Endothelial cell of umbilical vein (primary cell): ENCODE results near the gene ZMAT5. TPM values are rescaled to one million over a fixed set of nuclear protein-coding genes. Genes with fewer than 3 reads are reported as not detected.
A peak's percentile ranks its signal among the peaks of the same experiment; 100 is the strongest.

Experiments
- BruUV-seq: library from RNA; stranded (reverse); fragments of 400-500 nt; replicated peaks from 2 replicates; lab custom pipeline; 2021; lab: Mats Ljungman, UMichigan
- CTCF ChIA-PET: fragments of 300-600, 350-600 bp; sonication (Branson Sonifier 250); formaldehyde crosslinking; loops from one replicate; lab custom pipeline; 2021; ENCODE audit warnings: antibody characterized with exemption, inconsistent platforms; lab: Charles Lee
- POLR2A ChIA-PET: fragments of 300-600, 350-600 bp; sonication (Branson Sonifier 250); formaldehyde crosslinking; loops from one replicate; lab custom pipeline; 2021; ENCODE audit warnings: antibody characterized with exemption, inconsistent platforms; lab: Charles Lee
- DNase-seq: peaks from one replicate; pipeline ENCODE4 v3.0.0-alpha.2; 2011; ENCODE audit warnings: low read depth, low spot score
- FAIRE-seq: peaks from 2 replicates; lab custom pipeline; 2011; peaks lifted over from hg19 to GRCh38; lab: Jason Lieb, UNC
- H2AFZ ChIP-seq: 2 replicates; pipeline ENCODE4 v1.6.0; 2012; ENCODE audit warnings: low read depth, low read length, control low read depth, inconsistent platforms
- H3K27ac ChIP-seq: 2 replicates; pipeline ENCODE4 v1.5.1; 2011; ENCODE audit warnings: low read depth, mild to moderate bottlenecking, control low read depth, low read length, moderate library complexity; ENCODE audit not compliant: insufficient read depth
- H3K27me3 ChIP-seq, 2 experiments: 2 replicates each; pipeline versions ENCODE4 v1.6.0 to v1.6.1; 2011; ENCODE audit warnings: low read length in 2 of 2, mixed read lengths in 1 of 2; ENCODE audit not compliant: control insufficient read depth in 2 of 2, insufficient read depth in 2 of 2
- H3K36me3 ChIP-seq, 2 experiments: 2 replicates in 1 of 2; 3 replicates in 1 of 2; pipeline ENCODE4 v1.5.1; 2011; ENCODE audit warnings: low read length in 2 of 2, mild to moderate bottlenecking in 1 of 2, moderate library complexity in 1 of 2; ENCODE audit not compliant: control insufficient read depth in 2 of 2, insufficient read depth in 2 of 2; ENCODE audit errors: extremely low read depth in 1 of 2
- H3K4me1 ChIP-seq: 3 replicates; pipeline ENCODE4 v1.5.1; 2011; ENCODE audit warnings: mild to moderate bottlenecking, low read length; ENCODE audit not compliant: control insufficient read depth, insufficient read depth; ENCODE audit errors: extremely low read depth
- H3K4me2 ChIP-seq: 2 replicates; pipeline ENCODE4 v1.6.1; 2011; ENCODE audit warnings: low read length, control low read depth, mixed read lengths; ENCODE audit not compliant: insufficient read depth
- H3K4me3 ChIP-seq, 3 experiments: fragments of 200-600 bp in 1 of 3; sonication (generic), shearing (Covaris generic) in 1 of 3; replicated peaks in 1 of 3; 2 replicates each; pipeline ENCODE4 v1.5.1; 2011 to 2016; ENCODE audit warnings: control low read depth in 3 of 3, low read length in 3 of 3, mild to moderate bottlenecking in 2 of 3, inconsistent platforms in 1 of 3, low read depth in 1 of 3, moderate library complexity in 1 of 3; ENCODE audit not compliant: insufficient read depth in 1 of 3
- H3K79me2 ChIP-seq: 2 replicates; pipeline ENCODE4 v1.6.0; 2012; ENCODE audit warnings: low read length, inconsistent platforms; ENCODE audit not compliant: control insufficient read depth, insufficient read depth
- H3K9ac ChIP-seq: replicated peaks from 2 replicates; pipeline ENCODE3; 2011; ENCODE audit warnings: low read length, control low read depth; ENCODE audit not compliant: insufficient read depth; ENCODE audit errors: extremely low read depth
- H3K9me1 ChIP-seq: replicated peaks from 3 replicates; pipeline ENCODE4 v1.6.0; 2011; ENCODE audit warnings: mild to moderate bottlenecking, low read length; ENCODE audit not compliant: control insufficient read depth, insufficient read depth; ENCODE audit errors: extremely low read depth
- H3K9me3 ChIP-seq: replicated peaks from 2 replicates; pipeline ENCODE4 v1.5.1; 2012; ENCODE audit warnings: low read length, inconsistent platforms; ENCODE audit not compliant: control insufficient read depth, insufficient read depth
- H4K20me1 ChIP-seq: replicated peaks from 2 replicates; pipeline ENCODE3; 2011; ENCODE audit warnings: mild to moderate bottlenecking, low read length; ENCODE audit not compliant: control insufficient read depth, insufficient read depth; ENCODE audit errors: extremely low read depth
- CTCF ChIP-seq, 2 donors: IDR thresholded peaks; 1 replicate in 1 of 2; 2 replicates in 1 of 2; pipeline ENCODE4 v1.5.1; 2011; ENCODE audit warnings: low read length in 2 of 2, mild to moderate bottlenecking in 2 of 2, moderate library complexity in 2 of 2, control low read depth in 1 of 2, inconsistent platforms in 1 of 2, low read depth in 1 of 2; ENCODE audit not compliant: insufficient read depth in 1 of 2; ENCODE audit errors: extremely low read depth in 1 of 2
- EZH2 ChIP-seq: IDR thresholded peaks from 2 replicates; pipeline ENCODE4 v1.6.1; 2012; ENCODE audit warnings: borderline replicate concordance, low read depth, mild to moderate bottlenecking, moderate library complexity, low read length, inconsistent platforms; ENCODE audit not compliant: severe bottlenecking
- FOS ChIP-seq: IDR thresholded peaks from 2 replicates; pipeline ENCODE4 v1.6.1; 2011; ENCODE audit warnings: mild to moderate bottlenecking, low read length, moderate library complexity, borderline replicate concordance; ENCODE audit not compliant: insufficient read depth
- GATA2 ChIP-seq: IDR thresholded peaks from 2 replicates; pipeline ENCODE4 v1.7.0; 2011; ENCODE audit warnings: low read depth, mild to moderate bottlenecking, moderate library complexity, mixed read lengths, low read length; ENCODE audit not compliant: insufficient read length, insufficient read depth
- JUN ChIP-seq: IDR thresholded peaks from 2 replicates; pipeline ENCODE4 v1.6.1; 2011; ENCODE audit warnings: borderline replicate concordance, low read depth; ENCODE audit not compliant: insufficient read length, insufficient read depth
- MAX ChIP-seq: IDR thresholded peaks from 2 replicates; pipeline ENCODE4 v1.6.1; 2011; ENCODE audit not compliant: insufficient read depth, insufficient read length
- MYC ChIP-seq: IDR thresholded peaks from one replicate; pipeline ENCODE4 v1.6.1; 2011; ENCODE audit warnings: mild to moderate bottlenecking, low read depth, low read length
- POLR2A ChIP-seq: IDR thresholded peaks from 2 replicates; pipeline ENCODE4 v1.6.1; 2012; ENCODE audit warnings: low read depth, mild to moderate bottlenecking, control low read depth, low read length
- POLR2AphosphoS5 ChIP-seq: IDR thresholded peaks from 2 replicates; pipeline ENCODE4 v1.6.1; 2012; ENCODE audit warnings: low read depth, mild to moderate bottlenecking, control low read depth, low read length, moderate library complexity; ENCODE audit not compliant: insufficient read depth
- dilution Hi-C: fragments of 300-500 bp; cut with MboI; formaldehyde crosslinking; loops from one replicate; pipeline ENCODE4 v1.15.0; 2019; ENCODE audit warnings: low sequenced_read_pairs; ENCODE audit not compliant: extremely low pct_ligation_motif_present
- intact Hi-C: fragments of 100-400 bp; cut with micrococcal nuclease; formaldehyde crosslinking; loops from one replicate; pipeline ENCODE4 v1.10.0; 2022
- polyA plus RNA-seq, 4 experiments: library from polyadenylated mRNA; depleted of rRNA in 3 of 4; stranded (reverse) in 3 of 4; unstranded in 1 of 4; fragments of >200 nt; gene quantifications; 2 replicates each; pipeline versions ENCODE4 v1.2.1 to v1.2.3, GENCODE V29; 2011 to 2012; ENCODE audit warnings: missing spikeins in 1 of 4
- total RNA-seq: library from RNA; stranded (reverse); gene quantifications from 2 replicates; pipeline ENCODE4 v1.2.3, GENCODE V29; 2021

Gene ZMAT5
- total and polyA plus RNA-seq, 2 donors (not counting 3 experiments of a cell fraction or from before 2014, with no cell fraction given) = 24.9 to 43.6 TPM

GRCh38 chr22:29716814-29717545 lies 49.8 kb downstream of the ZMAT5 start:
- Histone ChIP-seq H3K9me3 (no peaks in the 10 kb centered on the region), H3K79me2 (no peaks in the 10 kb centered on the region), H4K20me1 (no peaks in the 10 kb centered on the region), H3K27me3 (peaks cover 15 to 19% of the 10 kb centered on the region in 2 experiments), H2AFZ (no peak overlapping the region), H3K9me1 (no peaks in the 10 kb centered on the region), H3K4me2 (no peak overlapping the region), H3K27ac (no peak overlapping the region), H3K4me1 (no peaks in the 10 kb centered on the region), H3K4me3 (no peak overlapping the region), H3K9ac (no peak overlapping the region), H3K36me3 (no peaks in the 10 kb centered on the region)
- FAIRE-seq = peak; percentile 70
- intact Hi-C loops (loop anchor here (10.0 kb wide), 1 partner anchor 242 kb away; no protein-coding TSS in a partner anchor), dilution Hi-C loops (no loop called here)
- ChIA-PET POLR2A (no interaction called here), CTCF (interaction anchor here (0.6 to 2.0 kb wide), 11 partner anchors 8 to 372 kb away, joined by 3 to 10 read pairs (median 3); no protein-coding TSS in a partner anchor)
- TF ChIP-seq CTCF (IDR thresholded peaks at IDR 0.05; ENCODE audit: extremely low read depth in 1 of 2, insufficient read depth in 1 of 2, low read depth in 1 of 2, low read length in 2 of 2) (no peak), FOS (no peak), EZH2 (no peak), GATA2 (no peak), MYC (no peak), JUN (no peak), MAX (no peak), POLR2AphosphoS5 (no peak), POLR2A (no peak)
- DNase-seq = peak; percentile 70
- no TSS peak for BruUV-seq
